T-helper 2 cell treated with Interferon-gamma antibody and Interleukin-4, amounts not matched to agents 100 ng/mL and 5 ng/mL, for 36 hours (primary cell): ENCODE measurements around the gene LY9. TPM values are rescaled to one million over a fixed set of nuclear protein-coding genes. Genes with fewer than 3 reads are reported as not detected.
"Not testable (repeated sequence)": the region's sequence is repeated elsewhere in the genome, so short reads cannot be mapped to it uniquely, and the experiment has no call there.

ENCODE experiments used
- intact Hi-C: fragments of 100-400 bp; cut with micrococcal nuclease; formaldehyde crosslinking; loops from one replicate; pipeline ENCODE4 v1.15.1; 2023
- total RNA-seq: library from RNA; stranded (reverse); gene quantifications from 2 replicates; pipeline ENCODE4 v1.2.3, GENCODE V29; 2022

The LY9 gene
- total RNA-seq, 1 donor from 2014 or later = 9.2 TPM

- intact Hi-C loops = no loop called here
Measured at GRCh38 chr1:160860840-160861505, 65.0 kb downstream of the LY9 start.

- intact Hi-C loops = no loop called here
Measured at GRCh38 chr1:160862203-160863060, 66.5 kb downstream of the LY9 start, which contains the start of gene CD244. TSS of gene CD244 (minus strand) at chr1:160862887. CDS start at chr1:160862677, 210 bp downstream.

DNA sequence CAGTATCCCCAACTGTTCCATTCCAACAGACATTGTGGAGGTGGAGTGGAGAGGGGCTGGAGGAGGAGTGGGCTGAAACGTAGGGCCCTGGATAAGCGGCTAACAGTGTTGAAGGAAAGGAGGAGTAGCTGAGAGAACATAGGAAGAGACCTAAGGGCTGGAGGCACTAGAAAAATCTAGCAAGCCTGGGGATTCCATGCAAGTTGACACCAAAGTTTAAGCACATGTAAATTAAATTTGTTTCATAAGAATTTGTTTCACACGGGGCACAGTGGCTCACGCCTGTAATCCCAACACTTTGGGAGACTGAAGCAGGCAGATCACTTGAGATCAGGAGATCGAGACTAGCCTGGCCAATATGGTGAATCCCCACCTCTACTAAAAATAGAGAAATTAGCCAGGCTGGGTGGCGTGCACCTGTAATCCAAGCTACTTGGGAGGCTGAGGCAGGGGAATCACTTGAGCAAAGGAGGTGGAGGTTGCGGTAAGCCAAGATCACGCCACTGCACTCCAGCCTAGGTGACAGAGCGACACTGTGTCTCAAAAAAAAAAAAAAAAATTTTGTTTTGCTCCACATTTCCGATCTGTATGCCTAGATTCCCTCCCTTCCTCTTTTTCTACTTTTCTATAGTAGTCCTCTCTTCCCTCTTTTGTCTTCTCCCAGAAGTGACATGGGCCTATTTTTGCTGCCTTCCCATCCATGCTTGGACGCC is 67.2 kb downstream of the LY9 start:
- intact Hi-C loops = no loop called here

DNA sequence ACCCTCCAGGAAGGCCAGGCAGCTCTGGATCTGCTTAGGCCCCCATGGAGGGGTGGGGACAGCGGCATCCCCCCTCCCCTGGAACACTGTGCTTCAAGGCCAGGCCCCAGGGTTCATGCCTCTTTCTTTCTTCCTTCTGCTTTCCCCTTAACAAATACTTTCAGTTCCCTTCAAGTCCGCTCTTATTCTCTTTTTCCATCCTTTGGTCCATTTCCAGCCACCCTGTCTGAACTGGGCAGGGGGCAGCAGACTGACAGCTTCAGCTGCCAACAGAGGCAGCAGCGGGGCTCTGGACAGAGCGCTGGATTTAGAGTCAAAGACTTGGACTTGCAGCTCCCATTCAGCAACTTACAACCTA is 67.8 kb downstream of the LY9 start:
- intact Hi-C loops = no loop called here

DNA sequence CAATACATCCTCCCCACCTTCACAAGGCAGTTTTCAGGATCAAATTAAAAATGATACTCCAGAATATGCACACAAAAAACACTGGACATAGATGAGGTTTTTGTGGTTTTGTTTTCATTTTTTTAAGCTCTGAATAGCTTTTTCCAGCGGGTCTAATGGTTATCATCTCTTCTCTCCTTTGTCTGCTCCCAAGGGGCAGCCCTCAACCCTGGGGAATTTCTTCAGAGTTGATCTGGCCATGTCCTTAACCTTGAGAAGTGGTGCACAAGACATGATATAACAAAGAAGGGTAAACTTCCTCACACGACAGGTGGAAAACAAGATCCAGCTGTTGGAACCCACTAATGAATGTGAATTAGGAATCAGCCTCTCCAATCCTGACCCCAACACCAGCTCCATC is 68.2 kb downstream of the LY9 start:
- intact Hi-C loops = no loop called here

GRCh38 chr1:160865337-160865736 is 69.4 kb downstream of the LY9 start:
- intact Hi-C loops = no loop called here

DNA sequence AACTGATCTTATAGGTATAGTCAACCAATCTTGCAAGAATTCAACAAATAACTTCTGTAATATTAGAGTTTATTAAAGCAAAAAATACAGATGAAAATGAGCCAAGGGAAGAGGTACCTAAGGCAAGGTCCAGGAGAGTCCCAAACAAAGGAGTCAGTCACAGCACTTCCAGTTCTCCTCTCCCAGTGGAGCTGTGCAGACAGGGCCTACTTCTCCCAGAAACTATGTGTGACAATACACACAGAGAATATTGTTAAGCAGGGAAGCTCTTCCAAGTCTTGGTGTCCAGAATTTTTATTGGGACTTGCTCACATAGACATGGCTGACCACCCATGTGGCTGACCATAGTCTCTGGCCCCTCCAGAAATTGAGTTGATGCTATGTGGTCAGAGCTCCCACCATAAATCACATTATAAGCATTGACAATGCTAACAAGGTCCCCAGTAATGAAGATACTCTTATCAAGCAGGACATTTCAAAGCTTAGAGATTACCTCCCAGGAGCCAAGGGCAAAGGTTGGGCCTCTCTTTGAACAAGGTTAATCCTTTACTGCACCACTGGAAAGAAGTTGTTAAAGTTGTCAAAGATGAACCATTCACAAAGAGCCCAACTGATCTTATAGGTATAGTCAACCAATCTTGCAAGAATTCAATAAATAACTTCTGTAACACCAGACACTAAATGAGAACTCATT is 70.2 kb downstream of the LY9 start:
- intact Hi-C loops = no loop called here

- intact Hi-C loops = no loop called here
Measured at GRCh38 chr1:160866695-160867260, 70.8 kb downstream of the LY9 start.

DNA sequence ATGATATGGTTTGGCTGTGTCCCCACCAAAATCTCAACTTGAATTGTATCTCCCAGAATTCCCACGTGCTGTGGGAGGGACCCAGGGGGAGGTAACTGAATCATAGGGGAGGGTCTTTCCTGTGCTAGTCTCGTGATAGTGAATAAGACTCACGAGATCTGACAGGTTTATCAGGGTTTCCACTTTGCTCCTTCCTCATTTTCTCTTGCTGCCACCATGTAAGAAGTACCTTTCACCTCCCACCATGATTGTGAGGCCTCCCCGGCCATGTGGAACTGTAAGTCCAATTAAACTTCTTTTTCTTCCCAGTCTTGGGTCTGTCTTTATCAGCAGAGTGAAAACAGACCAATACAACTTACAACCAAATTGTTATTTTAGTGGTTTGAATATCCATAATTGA is 71.7 kb downstream of the LY9 start:
- intact Hi-C loops = not testable (repeated sequence)

- intact Hi-C loops = no loop called here
Measured at GRCh38 chr1:160868141-160868540, 72.2 kb downstream of the LY9 start.

GRCh38 chr1:160874935-160875334 is 79.0 kb downstream of the LY9 start:
- intact Hi-C loops = no loop called here

DNA sequence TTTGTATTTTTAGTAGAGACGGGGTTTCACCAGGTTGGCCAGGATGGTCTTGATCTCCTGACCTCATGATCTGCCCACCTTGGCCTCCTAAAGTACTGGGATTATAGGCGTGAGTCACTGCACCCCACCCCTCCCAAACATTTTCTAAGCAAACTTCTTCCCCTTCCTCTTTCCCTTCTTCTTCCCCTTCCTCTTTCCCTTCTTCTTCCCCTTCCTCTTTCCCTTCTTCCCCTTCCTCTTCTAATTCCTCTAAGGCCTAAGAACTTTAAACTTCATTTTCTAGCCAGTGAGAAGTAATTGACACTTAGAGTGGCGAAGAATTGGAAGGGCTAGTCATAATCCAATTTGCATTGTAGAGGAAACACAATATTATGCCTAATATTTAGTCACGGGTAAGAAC is 79.6 kb downstream of the LY9 start:
- intact Hi-C loops = not testable (repeated sequence)

DNA sequence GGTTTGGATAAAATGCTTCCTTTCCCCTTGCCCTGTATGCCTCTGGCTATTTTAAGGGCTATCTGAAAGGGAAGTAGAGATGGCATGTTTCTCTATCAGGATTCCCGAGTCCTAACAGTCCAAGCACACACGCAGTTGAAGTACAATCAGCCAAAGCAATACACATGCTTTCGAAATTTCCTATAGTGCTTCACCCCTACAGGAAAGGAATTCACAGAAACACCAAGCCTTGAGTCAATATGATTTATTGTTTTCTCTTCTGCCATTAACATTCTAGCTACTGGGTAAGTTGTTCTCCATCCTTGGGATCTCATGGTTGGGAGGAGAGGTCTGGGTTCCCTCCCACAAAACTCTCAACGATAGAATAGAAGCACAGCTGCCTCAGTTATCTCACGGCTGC is 80.3 kb downstream of the LY9 start:
- intact Hi-C loops = no loop called here

GRCh38 chr1:160877221-160877620 is 81.2 kb downstream of the LY9 start:
- intact Hi-C loops = loop anchor here (1.0 kb wide), 1 partner anchor 42 kb away; no protein-coding TSS in a partner anchor

Other genes with a start within 250 kb of the LY9 start
- 40.8 and 43.9 TPM in 2 replicates for gene CD84, start 216.7 kb upstream of the LY9 start, total RNA-seq
- gene SLAMF1, start 149.1 kb upstream of the LY9 start, total RNA-seq = 58.9 and 63.6 TPM in 2 replicates
- gene CD48, start 84.4 kb upstream of the LY9 start, total RNA-seq = 204 and 216 TPM in 2 replicates
- 6.8 and 8.0 TPM in 2 replicates for gene SLAMF7, start 56.9 kb upstream of the LY9 start, total RNA-seq
- gene CD244, start 66.7 kb downstream of the LY9 start, total RNA-seq = 0.70 and 0.84 TPM in 2 replicates
- gene ITLN1, start 89.0 kb downstream of the LY9 start, total RNA-seq = not detected in 2 replicates
- not detected in 2 replicates for gene ITLN2, start 158.6 kb downstream of the LY9 start, total RNA-seq
- gene F11R, start 225.0 kb downstream of the LY9 start, total RNA-seq = 11.1 and 16.8 TPM in 2 replicates
- 44.5 and 52.1 TPM in 2 replicates for gene TSTD1, start 242.8 kb downstream of the LY9 start, total RNA-seq
- gene USF1, start 249.8 kb downstream of the LY9 start, total RNA-seq = 75.8 and 78.5 TPM in 2 replicates